H9 (cell line): ENCODE measurements around the gene SAMM50. TPM values are rescaled to one million over a fixed set of nuclear protein-coding genes. Genes with fewer than 3 reads are reported as not detected.

Experiments
- DNase-seq: peaks from one replicate; pipeline ENCODE4 v3.0.0-alpha.2; 2017
- H2AFZ ChIP-seq: one replicate; pipeline ENCODE4 v1.6.1; 2013; ENCODE audit warnings: mild to moderate bottlenecking, low read length, control low read depth, moderate library complexity
- H2AK5ac ChIP-seq: 2 replicates; pipeline ENCODE4 v1.6.1; 2013; ENCODE audit warnings: low read length, control low read depth, mixed read lengths; ENCODE audit not compliant: insufficient read length
- H2BK120ac ChIP-seq: one replicate; pipeline ENCODE4 v1.6.1; 2013; ENCODE audit warnings: low read depth, mild to moderate bottlenecking, low read length, control low read depth, inconsistent platforms; ENCODE audit not compliant: poor library complexity, severe bottlenecking
- H2BK12ac ChIP-seq: 2 replicates; pipeline ENCODE4 v1.6.1; 2013; ENCODE audit warnings: low read length, control low read depth, mixed read lengths, low read depth; ENCODE audit not compliant: insufficient read length
- H2BK15ac ChIP-seq: 2 replicates; pipeline ENCODE4 v1.6.1; 2013; ENCODE audit warnings: low read depth, low read length, control low read depth
- H2BK20ac ChIP-seq: one replicate; pipeline ENCODE4 v1.6.1; 2013; ENCODE audit warnings: low read depth, mild to moderate bottlenecking, low read length, control low read depth, inconsistent platforms; ENCODE audit not compliant: poor library complexity, severe bottlenecking
- H2BK5ac ChIP-seq: 2 replicates; pipeline ENCODE4 v1.6.1; 2013; ENCODE audit warnings: low read length, control low read depth, mixed read lengths; ENCODE audit not compliant: insufficient read length
- H3K14ac ChIP-seq: 2 replicates; pipeline ENCODE4 v1.6.1; 2013; ENCODE audit warnings: low read length, control low read depth; ENCODE audit not compliant: insufficient read depth
- H3K18ac ChIP-seq: 2 replicates; pipeline ENCODE4 v1.6.1; 2013; ENCODE audit warnings: low read depth, mild to moderate bottlenecking, mixed read lengths, low read length, control low read depth; ENCODE audit not compliant: insufficient read length
- H3K23ac ChIP-seq: 2 replicates; pipeline ENCODE4 v1.6.1; 2013; ENCODE audit warnings: low read length, control low read depth, mixed read lengths, low read depth; ENCODE audit not compliant: insufficient read length
- H3K23me2 ChIP-seq: 2 replicates; pipeline ENCODE4 v1.6.1; 2013; ENCODE audit warnings: low read depth, mild to moderate bottlenecking, mixed read lengths, low read length, control low read depth; ENCODE audit not compliant: insufficient read length, poor library complexity, severe bottlenecking
- H3K27ac ChIP-seq: 2 replicates; pipeline ENCODE4 v1.5.1; 2013; ENCODE audit warnings: low read length, control low read depth, mixed read lengths, low read depth; ENCODE audit not compliant: insufficient read length
- H3K27me3 ChIP-seq: 2 replicates; pipeline ENCODE4 v1.6.1; 2013; ENCODE audit warnings: low read length, control low read depth, inconsistent platforms; ENCODE audit not compliant: insufficient read depth
- H3K4ac ChIP-seq: 2 replicates; pipeline ENCODE4 v1.6.1; 2013; ENCODE audit warnings: low read depth, mild to moderate bottlenecking, control low read depth, inconsistent platforms, low read length, moderate library complexity
- H3K4me1 ChIP-seq: 2 replicates; pipeline ENCODE4 v1.6.1; 2013; ENCODE audit warnings: low read length, control low read depth, inconsistent platforms; ENCODE audit not compliant: insufficient read depth
- H3K4me2 ChIP-seq: 2 replicates; pipeline ENCODE4 v1.6.1; 2013; ENCODE audit warnings: low read length, control low read depth, mixed read lengths; ENCODE audit not compliant: insufficient read length, insufficient read depth
- H3K56ac ChIP-seq: 2 replicates; pipeline ENCODE4 v1.6.1; 2013; ENCODE audit warnings: low read depth, mild to moderate bottlenecking, mixed read lengths, low read length, control low read depth; ENCODE audit not compliant: insufficient read length
- H3K79me1 ChIP-seq: 2 replicates; pipeline ENCODE4 v1.6.1; 2013; ENCODE audit warnings: low read depth, mild to moderate bottlenecking, moderate library complexity, low read length, control low read depth, inconsistent platforms; ENCODE audit not compliant: insufficient read depth, poor library complexity, severe bottlenecking
- H3K79me2 ChIP-seq: 2 replicates; pipeline ENCODE4 v1.6.1; 2013; ENCODE audit warnings: low read length, control low read depth, inconsistent platforms; ENCODE audit not compliant: insufficient read depth
- H3K9ac ChIP-seq: 2 replicates; pipeline ENCODE4 v1.6.1; 2013; ENCODE audit warnings: low read length, control low read depth, mixed read lengths; ENCODE audit not compliant: insufficient read length; ENCODE audit errors: extremely low read depth
- H3K9me3 ChIP-seq: one replicate; pipeline ENCODE4 v1.6.1; 2013; ENCODE audit warnings: low read depth, low read length, inconsistent platforms; ENCODE audit not compliant: control insufficient read depth
- H3T11ph ChIP-seq: one replicate; pipeline ENCODE4 v1.6.1; 2013; ENCODE audit warnings: mild to moderate bottlenecking, low read length, control low read depth, inconsistent platforms
- H4K20me1 ChIP-seq: one replicate; pipeline ENCODE4 v1.6.1; 2013; ENCODE audit not compliant: control insufficient read depth, insufficient read length, insufficient read depth
- H4K5ac ChIP-seq: 2 replicates; pipeline ENCODE4 v1.6.1; 2013; ENCODE audit warnings: low read depth, mild to moderate bottlenecking, mixed read lengths, low read length, control low read depth; ENCODE audit not compliant: insufficient read length
- H4K8ac ChIP-seq: replicated peaks from 2 replicates; pipeline ENCODE4 v1.6.1; 2013; ENCODE audit warnings: low read length, control low read depth, mixed read lengths, low read depth; ENCODE audit not compliant: insufficient read length
- H4K91ac ChIP-seq: 2 replicates; pipeline ENCODE4 v1.6.1; 2013; ENCODE audit warnings: low read depth, mild to moderate bottlenecking, moderate library complexity, mixed read lengths, low read length, control low read depth; ENCODE audit not compliant: insufficient read length
- H3K27ac Mint-ChIP-seq, 3 experiments: 2 replicates in 2 of 3; 3 replicates in 1 of 3; pipeline ENCODE4 v1.8.0; 2020 to 2021; ENCODE audit warnings: mixed read lengths in 3 of 3, mild to moderate bottlenecking in 1 of 3, moderate library complexity in 1 of 3
- H3K27me3 Mint-ChIP-seq: 2 replicates; pipeline ENCODE4 v1.8.0; 2021; ENCODE audit warnings: low read depth, mild to moderate bottlenecking, moderate library complexity, mixed read lengths
- H3K36me3 Mint-ChIP-seq, 3 experiments: 2 replicates in 2 of 3; 3 replicates in 1 of 3; pipeline ENCODE4 v1.8.0; 2020 to 2021; ENCODE audit warnings: low read depth in 3 of 3, mixed read lengths in 3 of 3; ENCODE audit not compliant: insufficient read depth in 1 of 3
- H3K4me1 Mint-ChIP-seq, 2 experiments: 2 replicates each; pipeline ENCODE4 v1.8.0; 2020; ENCODE audit warnings: mixed read lengths in 2 of 2
- H3K4me3 Mint-ChIP-seq, 2 experiments: 2 replicates in 1 of 2; 3 replicates in 1 of 2; pipeline ENCODE4 v1.8.0; 2020 to 2021; ENCODE audit warnings: mild to moderate bottlenecking in 2 of 2, mixed read lengths in 2 of 2, moderate library complexity in 1 of 2
- H3K9me3 Mint-ChIP-seq, 2 experiments: 2 replicates in 1 of 2; 3 replicates in 1 of 2; pipeline ENCODE4 v1.8.0; 2020; ENCODE audit warnings: mild to moderate bottlenecking in 2 of 2, mixed read lengths in 2 of 2, moderate library complexity in 1 of 2
- CTCF ChIP-seq: fragments of 200-600 bp; sonication (generic); conservative IDR thresholded peaks from 3 replicates; pipeline ENCODE4 v1.8.0; 2021; ENCODE audit warnings: antibody characterized with exemption, mild to moderate bottlenecking
- WGBS: extraction: QIAGEN DNeasy Blood & Tissue Kit; methylation state at CpG from one replicate; pipeline ENCODE4 v1.1.7; 2013; ENCODE audit warnings: missing lambda C conversion rate, low lambda C conversion rate, mixed read lengths; ENCODE audit not compliant: insufficient read length; ENCODE audit errors: extremely low coverage; 5-methylcytosine and 5-hydroxymethylcytosine counted together
- total RNA-seq: library from RNA; stranded (reverse); gene quantifications from 2 replicates; pipeline ENCODE4 v1.2.1, GENCODE V29; 2021

Gene SAMM50
- total RNA-seq, 1 experiment from 2014 or later = 57.2 TPM

- TF ChIP-seq CTCF = no peak
- no peak overlapping the region for H3K27ac Mint-ChIP-seq
- no peaks in the 10 kb centered on the region for H3K79me1 ChIP-seq
- H3K79me2 ChIP-seq = no peaks in the 10 kb centered on the region
- no peaks in the 10 kb centered on the region for H3K9me3 Mint-ChIP-seq
- no peak overlapping the region for H4K5ac ChIP-seq
- peaks cover 8% of the 10 kb centered on the region; the same call in 1 of the 2 replicates for H3K4me1 ChIP-seq
- no peaks in the 10 kb centered on the region for H4K20me1 ChIP-seq
- peak overlapping the region; percentile 95 to 97 for H3K4me3 Mint-ChIP-seq
- H2AK5ac ChIP-seq = no peak overlapping the region
- H2BK120ac ChIP-seq = no peak overlapping the region
- no peaks in the 10 kb centered on the region for H3K9me3 ChIP-seq
- H2BK12ac ChIP-seq = no peak overlapping the region
- no peak for DNase-seq
- H3K27me3 Mint-ChIP-seq = peaks cover 3% of the 10 kb centered on the region; the same call in 1 of the 2 replicates
- no peak overlapping the region for H2BK5ac ChIP-seq
- H3K23me2 ChIP-seq = peaks cover 8% of the 10 kb centered on the region
- peak overlapping the region; percentile 64 for H3K4me2 ChIP-seq
- H3K4ac ChIP-seq = no peak overlapping the region
- H3K27me3 ChIP-seq = no peaks in the 10 kb centered on the region
- H3K4me1 Mint-ChIP-seq = peaks cover 29 to 33% of the 10 kb centered on the region in 2 experiments
- H3K23ac ChIP-seq = no peak overlapping the region
- H3K56ac ChIP-seq = no peak overlapping the region
- H3K36me3 Mint-ChIP-seq = peaks cover 0 to 2% (median 0%) of the 10 kb centered on the region in 3 experiments; a peak in 1 of 7 replicates
- no peak overlapping the region for H2BK20ac ChIP-seq
- no peak overlapping the region for H2BK15ac ChIP-seq
- no peak overlapping the region for H4K8ac ChIP-seq
- H2AFZ ChIP-seq = no peak overlapping the region
- no peak overlapping the region for H3K18ac ChIP-seq
- no peak overlapping the region for H3K27ac ChIP-seq
- no peak overlapping the region for H3K14ac ChIP-seq
- no peak overlapping the region for H3T11ph ChIP-seq
- no peak overlapping the region for H3K9ac ChIP-seq
- no CpG with 5 or more reads among the region's 9 CpGs for WGBS
- no peak overlapping the region for H4K91ac ChIP-seq
Measured at GRCh38 chr22:43956805-43957463, 1.7 kb downstream of the SAMM50 start.
